CD8-positive, alpha-beta memory T cell (primary cell): ENCODE results near the gene SMAD7. TPM values are rescaled to one million over a fixed set of nuclear protein-coding genes. Genes with fewer than 3 reads are reported as not detected.

Source experiments
- CTCF ChIA-PET: fragments of 350-600 bp; sonication (Branson Sonifier 250); formaldehyde crosslinking; loops from one replicate; lab custom pipeline; 2021; ENCODE audit warnings: antibody characterized with exemption; lab: Charles Lee
- POLR2A ChIA-PET: fragments of 350-600 bp; sonication (Branson Sonifier 250); formaldehyde crosslinking; loops from one replicate; lab custom pipeline; 2021; ENCODE audit warnings: antibody characterized with exemption; lab: Charles Lee
- DNase-seq, 5 donors: peaks; one replicate each; pipeline versions ENCODE4 v3.0.0 to v3.0.0-alpha.2; 2020 to 2022; ENCODE audit warnings: mixed read lengths in 1 of 5
- H3K27ac ChIP-seq: one replicate; pipeline ENCODE4 v1.7.0; 2013; ENCODE audit warnings: low read depth, mild to moderate bottlenecking, low read length, moderate library complexity
- H3K27me3 ChIP-seq: 2 replicates; pipeline ENCODE4 v1.7.0; 2013; ENCODE audit warnings: low read length, mild to moderate bottlenecking; ENCODE audit not compliant: insufficient read depth, poor library complexity, severe bottlenecking
- H3K36me3 ChIP-seq: 2 replicates; pipeline ENCODE4 v1.7.0; 2013; ENCODE audit warnings: mild to moderate bottlenecking, low read length, moderate library complexity; ENCODE audit not compliant: insufficient read depth
- H3K4me1 ChIP-seq: 2 replicates; pipeline ENCODE4 v1.7.0; 2013; ENCODE audit warnings: mild to moderate bottlenecking, low read length, moderate library complexity; ENCODE audit not compliant: insufficient read depth
- H3K4me3 ChIP-seq: 2 replicates; pipeline ENCODE4 v1.7.0; 2013; ENCODE audit warnings: mild to moderate bottlenecking, low read length
- H3K9me3 ChIP-seq: 2 replicates; pipeline ENCODE4 v1.7.0; 2013; ENCODE audit warnings: mild to moderate bottlenecking, low read length
- H3K27ac Mint-ChIP-seq, 8 donors: one replicate each; pipeline ENCODE4 v1.8.0; 2020 to 2021; ENCODE audit warnings: mixed read lengths in 8 of 8, mild to moderate bottlenecking in 6 of 8, inconsistent platforms in 3 of 8, moderate library complexity in 3 of 8
- H3K27me3 Mint-ChIP-seq, 2 donors: one replicate each; pipeline ENCODE4 v1.8.0; 2020 to 2021; ENCODE audit warnings: mixed read lengths in 2 of 2, mild to moderate bottlenecking in 1 of 2, moderate library complexity in 1 of 2
- H3K36me3 Mint-ChIP-seq, 3 donors: one replicate each; pipeline ENCODE4 v1.8.0; 2020 to 2021; ENCODE audit warnings: mixed read lengths in 3 of 3, inconsistent platforms in 1 of 3, mild to moderate bottlenecking in 1 of 3
- H3K4me1 Mint-ChIP-seq, 3 donors: one replicate each; pipeline ENCODE4 v1.8.0; 2020 to 2021; ENCODE audit warnings: mixed read lengths in 3 of 3, inconsistent platforms in 1 of 3, mild to moderate bottlenecking in 1 of 3
- H3K4me3 Mint-ChIP-seq, 7 donors: one replicate each; pipeline ENCODE4 v1.8.0; 2020 to 2021; ENCODE audit warnings: mixed read lengths in 7 of 7, mild to moderate bottlenecking in 6 of 7, moderate library complexity in 4 of 7, inconsistent platforms in 2 of 7
- H3K9me3 Mint-ChIP-seq, 5 donors: one replicate each; pipeline ENCODE4 v1.8.0; 2020 to 2022; ENCODE audit warnings: mixed read lengths in 5 of 5, mild to moderate bottlenecking in 3 of 5, moderate library complexity in 2 of 5, inconsistent platforms in 1 of 5
- polyA plus RNA-seq: library from polyadenylated mRNA; unstranded; fragments of 300-500 nt; fragmentation: Illumina TruSeq; gene quantifications from one replicate; pipeline ENCODE4 v1.2.3, GENCODE V29; 2021
- total RNA-seq, 2 experiments: library from RNA; stranded (reverse); gene quantifications; one replicate each; pipeline ENCODE4 v1.2.3, GENCODE V29; 2021

SMAD7 gene
- total and polyA plus RNA-seq, 3 experiments from 2014 or later = 7.0 to 23.3 (median 23.3) TPM

- Mint-ChIP-seq H3K36me3 (no peaks in the 10 kb centered on the region), H3K4me3 (no peak overlapping the region), H3K9me3 (no peaks in the 10 kb centered on the region), H3K27ac (no peak overlapping the region), H3K27me3 (peaks cover 4 to 8% of the 10 kb centered on the region in 2 donors), H3K4me1 (peaks cover 4 to 18% (median 14%) of the 10 kb centered on the region in 3 donors)
- ChIA-PET POLR2A (interaction anchor here (1.1 kb wide), 1 partner anchor 8 kb away, joined by 3 read pairs; no protein-coding TSS in a partner anchor), CTCF (interaction anchor here (1.6 kb wide), 1 partner anchor 10 kb away, joined by 3 read pairs; no protein-coding TSS in a partner anchor)
- Histone ChIP-seq H3K9me3 (no peaks in the 10 kb centered on the region), H3K27me3 (no peaks in the 10 kb centered on the region), H3K4me1 (no peaks in the 10 kb centered on the region), H3K36me3 (no peaks in the 10 kb centered on the region), H3K27ac (no peak overlapping the region), H3K4me3 (no peak overlapping the region)
- DNase-seq = no peak
Measured at GRCh38 chr18:48962252-48962993, 11.7 kb upstream of the SMAD7 start.

- no peaks in the 10 kb centered on the region for H3K27me3 ChIP-seq
- Mint-ChIP-seq H3K27me3 (peaks cover 4 to 8% of the 10 kb centered on the region in 2 donors), H3K4me1 (peaks cover 4 to 20% (median 17%) of the 10 kb centered on the region in 3 donors), H3K9me3 (no peaks in the 10 kb centered on the region), H3K27ac (no peak overlapping the region), H3K36me3 (no peaks in the 10 kb centered on the region), H3K4me3 (no peak overlapping the region)
- H3K4me1 ChIP-seq = no peaks in the 10 kb centered on the region
- POLR2A ChIA-PET = interaction anchor here (0.7 kb wide), 1 partner anchor 26 kb away, joined by 3 read pairs; no protein-coding TSS in a partner anchor
- H3K4me3 ChIP-seq = no peak overlapping the region
- H3K27ac ChIP-seq = no peak overlapping the region
- H3K9me3 ChIP-seq = no peaks in the 10 kb centered on the region
- DNase-seq = no peak
- H3K36me3 ChIP-seq = no peaks in the 10 kb centered on the region
- CTCF ChIA-PET = interaction anchor here (1.6 kb wide), 1 partner anchor 9 kb away, joined by 3 read pairs; no protein-coding TSS in a partner anchor
Measured at GRCh38 chr18:48961547-48961946, 10.8 kb upstream of the SMAD7 start.

DNA sequence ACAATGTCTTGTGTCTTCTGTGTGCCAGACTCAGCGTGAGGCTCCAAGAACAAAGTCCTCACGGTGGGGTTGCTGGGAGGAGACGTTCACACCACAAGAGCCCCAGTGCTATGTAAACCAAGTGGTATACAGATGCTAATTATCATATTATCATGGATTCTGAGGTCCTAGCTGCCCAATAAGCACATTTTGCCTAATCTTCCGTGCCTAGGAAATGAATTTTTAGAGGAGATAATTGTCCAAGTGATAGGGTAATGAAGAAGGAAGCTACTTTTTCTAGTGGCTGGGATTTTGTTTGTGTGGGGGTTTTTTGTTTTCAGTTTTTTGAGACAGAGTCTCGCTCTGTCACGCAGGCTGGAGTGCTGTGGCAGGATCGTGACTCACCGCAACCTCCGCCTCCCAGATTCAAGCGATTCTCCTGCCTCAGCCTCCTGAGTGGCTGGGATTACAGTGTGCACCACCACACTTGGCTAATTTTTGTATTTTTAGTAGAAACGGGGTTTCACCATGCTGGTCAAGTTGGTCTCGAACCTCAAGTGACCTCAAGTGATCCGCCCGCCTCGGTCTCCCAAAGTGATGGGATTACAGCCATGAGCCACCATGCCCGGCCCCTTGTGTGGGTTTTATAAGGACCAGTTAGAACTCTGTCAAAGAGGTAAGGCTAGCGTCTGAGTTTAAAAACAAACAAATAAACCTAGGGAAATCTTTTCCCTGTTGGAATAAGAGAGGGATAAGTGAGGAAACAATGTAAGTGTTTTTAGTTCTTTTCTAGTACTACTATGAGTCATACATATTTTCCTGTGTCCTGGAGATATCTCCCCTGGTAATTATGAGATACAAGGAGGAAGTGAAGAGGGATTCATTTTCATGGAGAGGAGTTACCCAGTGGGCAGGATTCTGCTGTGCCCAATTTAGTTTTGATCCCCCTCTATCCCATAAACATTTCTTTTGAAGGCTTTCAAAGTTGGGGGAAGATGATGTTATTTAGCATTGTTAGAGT lies 9.5 kb upstream of the SMAD7 start:
- no peak for DNase-seq
- Histone ChIP-seq H3K27me3 (no peaks in the 10 kb centered on the region), H3K4me3 (no peak overlapping the region), H3K27ac (no peak overlapping the region), H3K36me3 (no peaks in the 10 kb centered on the region), H3K4me1 (peaks cover 10% of the 10 kb centered on the region), H3K9me3 (no peaks in the 10 kb centered on the region)
- peak overlapping the region in 1 of 8 donors; percentile 52 for H3K27ac Mint-ChIP-seq
- CTCF ChIA-PET = no interaction called here
- no peak overlapping the region for H3K4me3 Mint-ChIP-seq
- POLR2A ChIA-PET = no interaction called here
- H3K9me3 Mint-ChIP-seq = no peaks in the 10 kb centered on the region
- H3K27me3 Mint-ChIP-seq = peaks cover 4 to 8% of the 10 kb centered on the region in 2 donors
- H3K36me3 Mint-ChIP-seq = no peaks in the 10 kb centered on the region
- peaks cover 15 to 33% (median 30%) of the 10 kb centered on the region in 3 donors for H3K4me1 Mint-ChIP-seq

- Mint-ChIP-seq H3K36me3 (no peaks in the 10 kb centered on the region), H3K27me3 (peaks cover 4 to 8% of the 10 kb centered on the region in 2 donors), H3K4me3 (no peak overlapping the region), H3K4me1 (peaks cover 20 to 38% (median 36%) of the 10 kb centered on the region in 3 donors), H3K9me3 (no peaks in the 10 kb centered on the region), H3K27ac (peak overlapping the region in 1 of 8 donors; percentile 40)
- H3K36me3 ChIP-seq = no peaks in the 10 kb centered on the region
- no peak for DNase-seq
- H3K4me1 ChIP-seq = peaks cover 15% of the 10 kb centered on the region
- ChIA-PET CTCF (no interaction called here), POLR2A (no interaction called here)
- H3K4me3 ChIP-seq = no peak overlapping the region
- H3K27me3 ChIP-seq = no peaks in the 10 kb centered on the region
- no peak overlapping the region for H3K27ac ChIP-seq
- H3K9me3 ChIP-seq = no peaks in the 10 kb centered on the region
Measured at GRCh38 chr18:48959551-48959920, 8.8 kb upstream of the SMAD7 start.

DNA sequence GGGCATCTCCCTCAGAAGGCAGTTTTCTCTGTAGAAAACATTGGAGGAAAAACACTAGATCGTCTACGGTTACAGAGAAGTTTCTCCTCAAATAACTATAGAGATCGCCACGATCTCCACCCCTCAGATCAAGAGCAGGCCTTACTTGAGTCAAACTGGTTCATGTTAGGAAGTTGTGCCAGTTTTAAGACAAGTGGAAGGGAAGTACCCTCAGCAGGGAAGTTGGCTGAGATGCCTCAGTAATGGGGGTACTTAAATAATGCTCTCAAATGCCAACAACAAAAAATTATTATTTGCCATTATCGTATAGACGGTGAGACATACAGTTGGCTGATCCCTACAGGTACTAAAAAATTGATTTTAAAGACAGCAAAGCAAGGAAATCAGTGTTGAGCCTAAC lies 8.2 kb upstream of the SMAD7 start:
- Mint-ChIP-seq H3K27me3 (peaks cover 4 to 8% of the 10 kb centered on the region in 2 donors), H3K4me1 (peaks cover 25 to 44% (median 42%) of the 10 kb centered on the region in 3 donors), H3K36me3 (no peaks in the 10 kb centered on the region), H3K4me3 (no peak overlapping the region), H3K27ac (no peak overlapping the region), H3K9me3 (no peaks in the 10 kb centered on the region)
- DNase-seq = no peak
- Histone ChIP-seq H3K27ac (no peak overlapping the region), H3K36me3 (no peaks in the 10 kb centered on the region), H3K9me3 (no peaks in the 10 kb centered on the region), H3K4me3 (no peak overlapping the region), H3K27me3 (no peaks in the 10 kb centered on the region), H3K4me1 (peaks cover 15% of the 10 kb centered on the region)
- ChIA-PET POLR2A (interaction anchor here (0.6 kb wide), 1 partner anchor 473 kb away, joined by 4 read pairs; no protein-coding TSS in a partner anchor), CTCF (no interaction called here)

GRCh38 chr18:48957616-48958015 lies 6.9 kb upstream of the SMAD7 start:
- no peaks in the 10 kb centered on the region for H3K27me3 ChIP-seq
- peaks cover 15% of the 10 kb centered on the region for H3K4me1 ChIP-seq
- H3K27ac Mint-ChIP-seq = no peak overlapping the region
- ChIA-PET CTCF (interaction anchor here (0.7 kb wide), 1 partner anchor 503 kb away, joined by 3 read pairs; no protein-coding TSS in a partner anchor), POLR2A (interaction anchor here (0.6 kb wide), 1 partner anchor 9 kb away, joined by 3 read pairs; no protein-coding TSS in a partner anchor)
- no peaks in the 10 kb centered on the region for H3K36me3 Mint-ChIP-seq
- H3K4me3 Mint-ChIP-seq = no peak overlapping the region
- H3K4me1 Mint-ChIP-seq = peaks cover 22 to 39% (median 34%) of the 10 kb centered on the region in 3 donors
- DNase-seq = no peak
- H3K9me3 ChIP-seq = no peaks in the 10 kb centered on the region
- H3K4me3 ChIP-seq = no peak overlapping the region
- peaks cover 4 to 8% of the 10 kb centered on the region in 2 donors for H3K27me3 Mint-ChIP-seq
- H3K9me3 Mint-ChIP-seq = no peaks in the 10 kb centered on the region
- H3K27ac ChIP-seq = no peak overlapping the region
- no peaks in the 10 kb centered on the region for H3K36me3 ChIP-seq

DNA sequence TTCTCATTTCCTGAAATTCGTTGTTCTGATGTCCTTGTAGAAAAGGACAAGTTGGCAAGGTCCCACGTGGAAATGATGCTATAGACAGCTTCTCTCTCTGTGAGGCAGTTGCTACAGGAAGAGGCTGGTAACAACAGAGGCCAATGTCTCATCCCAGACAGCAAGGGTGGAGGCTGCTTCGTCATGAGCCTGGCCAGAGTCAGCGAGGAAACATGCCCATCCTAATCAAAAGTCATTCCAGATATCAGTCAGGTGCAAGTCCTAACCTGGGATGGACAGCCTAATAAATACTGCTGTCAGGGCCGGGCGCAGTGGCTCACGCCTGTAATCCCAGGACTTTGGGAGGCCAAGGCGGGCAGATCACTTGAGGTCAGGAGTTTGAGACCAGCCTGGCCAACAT lies 6.4 kb upstream of the SMAD7 start:
- ChIA-PET CTCF (interaction anchor here (0.7 kb wide), 1 partner anchor 504 kb away, joined by 3 read pairs; no protein-coding TSS in a partner anchor), POLR2A (interaction anchor here (0.6 kb wide), 1 partner anchor 10 kb away, joined by 3 read pairs; no protein-coding TSS in a partner anchor)
- peaks cover 15% of the 10 kb centered on the region for H3K4me1 ChIP-seq
- DNase-seq = no peak
- no peaks in the 10 kb centered on the region for H3K9me3 Mint-ChIP-seq
- H3K4me3 Mint-ChIP-seq = no peak overlapping the region
- H3K27ac ChIP-seq = no peak overlapping the region
- no peak overlapping the region for H3K4me3 ChIP-seq
- no peaks in the 10 kb centered on the region for H3K36me3 ChIP-seq
- peak overlapping the region in 2 of 8 donors; percentile 22 to 44 for H3K27ac Mint-ChIP-seq
- peaks cover 22 to 38% (median 30%) of the 10 kb centered on the region in 3 donors for H3K4me1 Mint-ChIP-seq
- H3K27me3 ChIP-seq = no peaks in the 10 kb centered on the region
- H3K27me3 Mint-ChIP-seq = peaks cover 0 to 3% of the 10 kb centered on the region in 2 donors
- peaks cover 0 to 3% (median 0%) of the 10 kb centered on the region in 3 donors for H3K36me3 Mint-ChIP-seq
- H3K9me3 ChIP-seq = no peaks in the 10 kb centered on the region
